ENCODE measurements around the gene RASGRP1. TPM values are rescaled to one million over a fixed set of nuclear protein-coding genes. Genes with fewer than 3 reads are reported as not detected.

The RASGRP1 gene
- total RNA-seq, 1 donor from 2014 or later: 0.20 TPM

DNA sequence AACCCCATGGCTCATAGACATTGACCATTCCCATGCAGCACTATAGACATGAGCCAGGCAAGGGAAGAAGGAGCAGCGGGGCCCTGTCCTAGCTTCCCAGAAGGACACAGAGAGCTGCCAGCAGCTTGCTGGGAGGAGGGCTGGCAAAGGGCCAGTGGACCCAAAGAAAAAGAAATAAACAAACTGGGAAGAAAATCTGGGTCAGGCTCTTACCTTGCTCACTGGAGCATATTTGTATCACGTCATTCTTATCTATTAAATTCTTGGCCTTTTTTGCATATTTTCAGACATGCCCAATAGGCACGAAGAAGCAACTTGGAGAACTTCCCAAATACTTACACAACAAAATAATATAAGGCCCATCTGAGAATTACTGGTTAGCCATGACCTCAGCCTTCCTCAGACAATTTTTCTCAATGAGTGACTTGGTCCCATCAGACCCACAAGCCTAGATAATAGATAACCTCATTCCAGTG lies 28.4 kb downstream of the RASGRP1 start:
- no peak for DNase-seq (ENCODE audit: low read depth, low spot score)

DNA sequence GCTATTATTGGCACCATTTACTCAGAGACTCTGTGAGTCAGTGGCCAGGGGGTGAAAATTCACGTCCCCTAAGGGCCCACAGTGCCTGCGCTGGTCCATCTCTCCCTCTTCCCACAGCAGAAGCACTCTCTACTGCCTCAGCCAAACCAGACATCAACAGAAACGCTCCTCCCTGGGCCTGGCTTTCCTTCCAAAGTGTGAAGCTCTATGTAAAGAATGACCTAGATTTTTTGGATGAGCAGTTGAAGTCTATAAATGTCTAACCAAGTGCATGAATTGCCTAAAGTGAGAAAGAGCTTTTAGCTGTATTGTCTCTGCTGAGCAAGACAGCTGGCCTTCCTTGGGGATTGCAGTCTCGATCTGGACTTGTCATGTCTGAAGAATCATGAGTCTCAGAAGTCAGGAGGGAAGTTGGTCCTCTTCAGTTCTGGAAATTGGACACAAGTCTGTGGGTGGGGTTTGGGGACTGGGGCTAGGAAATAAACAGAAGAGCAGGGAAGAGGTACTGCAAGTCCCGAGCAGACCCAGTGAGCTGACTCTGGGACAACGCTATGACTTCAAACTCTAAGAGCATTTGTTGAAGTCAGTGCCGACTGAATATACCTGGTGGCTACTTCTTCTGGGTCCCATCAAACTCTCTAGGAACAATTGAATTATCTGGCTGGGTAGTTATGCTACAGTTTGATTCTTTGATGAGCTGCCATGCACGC lies 29.0 kb downstream of the RASGRP1 start:
- no peak for DNase-seq (ENCODE audit: low read depth, low spot score)

GRCh38 chr15:38534691-38535090 lies 29.9 kb downstream of the RASGRP1 start:
- no peak for DNase-seq (ENCODE audit: low read depth, low spot score)

GRCh38 chr15:38533926-38534325 lies 30.7 kb downstream of the RASGRP1 start:
- DNase-seq (ENCODE audit: low read depth, low spot score): no peak

DNA sequence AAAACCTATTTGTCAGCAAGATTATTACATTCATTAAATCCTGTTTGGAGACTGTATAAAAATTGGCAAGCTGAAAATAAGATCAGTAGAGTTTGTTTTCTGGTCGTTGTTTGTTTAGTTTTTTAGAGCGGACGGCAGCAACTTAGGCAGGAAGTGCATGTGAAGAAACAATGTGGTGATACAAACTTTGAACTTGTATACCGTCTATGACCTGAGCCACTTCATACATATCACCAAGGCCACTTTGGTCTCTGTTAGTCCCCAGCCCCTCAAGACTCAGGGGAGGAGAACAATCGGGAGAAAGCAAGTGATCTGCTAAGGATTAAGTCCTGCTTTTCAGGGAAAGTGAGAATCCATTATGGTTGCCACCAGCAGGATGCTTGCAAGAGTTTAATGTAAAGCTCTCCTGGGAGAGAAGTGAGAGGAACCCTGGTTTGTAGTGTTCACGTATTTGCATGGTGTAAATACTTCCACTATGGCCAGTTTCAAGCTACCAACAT lies 31.1 kb downstream of the RASGRP1 start:
- no peak for DNase-seq (ENCODE audit: low read depth, low spot score)

DNA sequence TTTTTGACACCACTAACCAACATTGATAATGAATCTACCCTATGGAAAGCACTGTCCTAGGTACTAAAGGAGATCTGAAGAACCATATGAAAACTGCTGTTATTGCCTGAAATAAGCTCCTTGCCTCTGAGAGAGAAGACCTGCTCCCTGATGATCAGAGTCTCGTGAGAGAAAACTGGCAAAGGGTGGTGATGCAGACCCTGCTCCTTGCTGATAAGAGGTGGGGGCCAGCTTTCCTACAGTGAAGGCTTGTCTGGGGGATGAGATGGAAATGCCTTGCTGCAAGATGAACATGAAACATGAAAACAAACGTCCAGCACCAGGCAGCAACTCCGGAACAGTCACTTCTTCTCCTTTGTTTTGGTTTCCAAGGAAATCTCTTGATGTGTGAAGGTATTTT lies 31.9 kb downstream of the RASGRP1 start:
- no peak for DNase-seq (ENCODE audit: low read depth, low spot score)

GRCh38 chr15:38531509-38531908 lies 33.1 kb downstream of the RASGRP1 start:
- no peak for DNase-seq (ENCODE audit: low read depth, low spot score)

- no peak for DNase-seq (ENCODE audit: low read depth, low spot score)
These were observed 34.5 kb downstream of the RASGRP1 start for GRCh38 chr15:38530113-38530512.

DNA sequence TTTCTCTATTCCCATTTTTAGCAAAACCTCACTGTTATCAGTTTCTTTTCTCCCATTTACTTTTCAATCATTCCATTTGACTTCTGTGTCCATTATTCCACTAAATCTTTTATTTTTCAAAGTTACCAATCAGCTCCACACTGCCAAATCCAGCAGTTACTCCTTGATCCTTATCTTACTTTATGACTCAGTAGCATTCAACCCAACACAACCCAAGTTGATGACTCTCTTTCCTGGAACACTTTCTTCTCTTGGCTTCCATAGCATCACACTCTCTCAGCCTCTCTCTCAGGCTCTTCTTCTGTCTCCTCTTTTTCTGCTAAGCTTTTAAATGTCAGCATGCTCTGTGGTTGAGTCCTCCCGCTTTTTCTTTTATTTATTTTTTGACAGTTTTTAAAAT lies 36.3 kb downstream of the RASGRP1 start:
- no peak for DNase-seq (ENCODE audit: low read depth, low spot score)

DNA sequence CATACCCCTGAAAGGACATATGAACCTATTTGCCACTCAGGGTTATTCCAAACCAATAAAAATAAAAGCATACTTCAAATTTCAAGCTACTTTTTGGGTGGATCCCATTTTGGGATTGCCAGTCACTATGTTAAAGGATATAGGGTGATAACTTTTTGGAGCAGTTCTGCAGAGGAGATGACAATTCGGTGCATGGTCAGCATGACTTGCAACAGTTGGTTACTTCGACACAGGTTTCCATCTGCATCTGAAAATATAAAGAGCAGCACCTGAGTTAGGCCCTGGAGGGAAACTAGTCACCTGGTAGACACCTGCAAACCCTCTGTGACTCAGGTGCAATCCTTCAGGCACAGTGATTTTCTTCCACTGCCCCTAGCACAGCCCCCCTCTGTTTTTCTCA lies 38.5 kb downstream of the RASGRP1 start:
- no peak for DNase-seq (ENCODE audit: low read depth, low spot score)

GRCh38 chr15:38525489-38525888 lies 39.1 kb downstream of the RASGRP1 start:
- DNase-seq (ENCODE audit: low read depth, low spot score): no peak

GRCh38 chr15:38524156-38524555 lies 40.5 kb downstream of the RASGRP1 start:
- no peak for DNase-seq (ENCODE audit: low read depth, low spot score)

DNA sequence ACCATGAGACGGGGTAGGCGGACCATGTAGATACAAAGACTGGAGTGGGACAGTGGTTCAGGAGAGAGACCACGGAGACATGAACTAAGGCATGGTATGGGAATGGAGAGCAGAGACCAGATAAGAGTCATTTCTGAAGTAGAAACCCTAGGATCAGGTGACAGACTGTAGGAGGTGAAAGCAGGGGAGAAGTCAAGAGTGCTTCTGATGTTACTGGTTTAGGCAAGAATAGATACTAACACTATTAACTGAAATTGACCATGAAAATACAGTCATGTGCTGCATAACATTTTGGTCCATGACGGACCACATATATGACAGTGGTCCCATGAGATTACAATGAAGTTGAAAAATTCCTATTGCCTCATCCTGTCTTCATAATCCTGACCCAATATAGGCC lies 41.7 kb downstream of the RASGRP1 start:
- no peak for DNase-seq (ENCODE audit: low read depth, low spot score)

- no peak for DNase-seq (ENCODE audit: low read depth, low spot score)
These were observed 43.3 kb downstream of the RASGRP1 start for GRCh38 chr15:38521316-38521715.

DNA sequence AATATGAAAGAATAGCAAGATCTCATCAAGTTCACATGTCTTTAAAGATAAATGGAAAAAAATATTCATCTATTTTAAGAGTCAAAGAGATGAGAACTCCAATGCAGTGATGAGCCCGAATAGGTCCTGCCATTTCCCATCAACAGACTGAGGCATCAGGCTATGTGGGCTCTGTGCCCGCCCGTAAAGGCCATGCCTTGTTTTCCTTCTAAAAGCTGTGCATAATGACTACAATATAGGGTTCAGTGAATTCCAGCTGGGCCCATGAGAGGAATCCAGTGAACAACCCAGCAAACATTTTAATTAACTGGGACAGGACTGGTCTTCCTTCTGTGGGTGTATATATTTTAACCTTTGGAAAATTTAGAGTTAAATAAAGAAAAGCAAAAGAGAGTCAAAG lies 44.6 kb downstream of the RASGRP1 start:
- DNase-seq (ENCODE audit: low read depth, low spot score): no peak

DNA sequence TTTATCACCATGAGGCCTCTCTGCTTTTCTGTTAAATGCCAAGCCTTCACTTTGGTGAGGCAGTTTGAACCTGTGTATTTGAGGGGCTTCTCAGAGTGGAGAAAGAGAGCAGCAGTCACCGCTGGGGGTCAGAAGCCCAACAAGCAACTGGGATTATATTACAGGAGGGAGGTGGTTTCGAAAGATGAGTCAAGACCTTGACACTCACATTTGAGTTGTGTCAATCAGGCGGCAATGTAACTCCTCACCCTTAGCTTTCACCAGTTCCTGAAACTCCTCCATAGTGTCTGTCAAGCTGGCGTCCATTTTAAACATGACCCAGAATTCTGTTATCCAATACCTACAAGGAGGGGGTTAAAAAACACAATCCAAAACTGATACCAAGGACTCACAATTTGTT lies 46.5 kb downstream of the RASGRP1 start:
- DNase-seq (ENCODE audit: low read depth, low spot score): no peak

- DNase-seq (ENCODE audit: low read depth, low spot score): no peak
These were observed 47.2 kb downstream of the RASGRP1 start for GRCh38 chr15:38517312-38517975.

DNA sequence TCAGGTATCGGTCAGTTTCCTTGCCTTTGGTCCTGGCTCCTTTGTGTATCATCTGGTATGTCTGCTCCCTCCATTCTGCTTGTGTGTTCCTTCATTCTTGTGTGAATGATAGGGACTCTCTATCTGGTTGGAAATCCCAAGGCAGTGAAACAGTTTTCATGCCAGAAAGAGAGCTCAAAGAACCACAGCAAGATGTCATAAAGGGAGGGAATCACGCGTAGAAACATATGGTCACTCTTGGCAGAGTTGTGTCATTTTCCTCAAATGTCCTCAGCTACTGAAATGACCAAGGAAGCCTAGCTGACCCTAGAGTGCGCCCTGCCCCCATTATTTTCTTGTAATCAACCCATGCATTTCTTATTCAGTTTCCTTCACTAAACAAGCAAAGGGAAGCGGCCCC lies 48.0 kb downstream of the RASGRP1 start:
- DNase-seq (ENCODE audit: low read depth, low spot score): no peak

DNA sequence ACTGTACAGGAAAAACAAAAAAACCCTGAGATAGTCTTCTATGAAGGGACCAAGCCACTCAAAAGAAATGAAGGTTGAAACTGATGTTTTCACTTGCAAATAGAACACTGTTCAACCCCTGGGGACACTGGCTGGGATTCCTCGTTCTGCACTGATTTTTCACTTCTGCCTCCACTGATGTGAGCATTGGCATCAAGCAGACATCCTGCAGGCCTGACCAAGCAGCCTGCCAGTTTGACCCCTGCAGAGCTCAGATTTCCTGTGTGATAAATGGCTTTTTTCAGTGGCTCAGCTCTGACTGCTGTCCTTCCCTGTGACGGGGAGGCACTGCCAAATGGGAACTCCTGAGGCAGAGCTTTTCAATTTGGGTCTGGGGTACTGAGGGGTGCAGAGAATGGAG lies 50.0 kb downstream of the RASGRP1 start:
- DNase-seq (ENCODE audit: low read depth, low spot score): no peak

GRCh38 chr15:38512901-38513300 lies 51.7 kb downstream of the RASGRP1 start:
- DNase-seq (ENCODE audit: low read depth, low spot score): no peak

DNA sequence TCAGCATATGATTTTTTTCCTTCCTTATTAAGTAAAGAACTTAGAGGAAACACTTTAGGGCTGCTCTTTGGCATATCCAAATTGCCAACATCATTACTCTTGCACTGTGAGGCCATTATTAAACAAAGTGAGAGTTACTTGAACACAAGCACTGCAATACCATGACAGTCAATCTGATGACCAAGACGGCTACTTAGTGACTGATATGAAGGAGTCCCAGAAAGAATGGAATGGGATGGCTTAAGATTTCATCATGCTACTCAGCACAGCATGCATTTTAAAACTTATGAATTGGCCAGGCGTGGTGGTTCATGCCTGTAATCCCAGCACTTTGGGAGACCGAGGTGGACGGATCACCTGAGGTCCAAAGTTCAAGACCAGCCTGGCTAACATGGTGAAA lies 55.5 kb downstream of the RASGRP1 start:
- DNase-seq (ENCODE audit: low read depth, low spot score): no peak

DNA sequence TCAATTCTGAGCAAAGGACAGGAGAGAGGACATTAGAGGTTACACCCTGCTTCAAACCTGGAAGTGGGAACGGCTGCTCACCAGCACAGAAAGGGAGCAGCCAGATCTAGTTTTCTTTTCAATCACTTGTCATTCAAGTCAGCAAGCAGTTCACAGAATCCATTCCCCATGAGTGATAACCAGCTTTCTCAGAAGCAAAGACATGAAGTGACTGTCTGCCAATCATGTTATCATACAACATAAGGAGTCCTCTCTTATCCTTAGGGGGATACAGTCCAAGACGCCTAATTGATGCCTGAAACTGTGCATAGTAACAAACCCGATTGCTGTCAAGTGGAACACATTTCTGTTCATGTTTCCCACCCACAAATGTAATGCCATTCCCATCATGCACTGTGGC lies 56.0 kb downstream of the RASGRP1 start:
- DNase-seq (ENCODE audit: low read depth, low spot score): no peak

DNA sequence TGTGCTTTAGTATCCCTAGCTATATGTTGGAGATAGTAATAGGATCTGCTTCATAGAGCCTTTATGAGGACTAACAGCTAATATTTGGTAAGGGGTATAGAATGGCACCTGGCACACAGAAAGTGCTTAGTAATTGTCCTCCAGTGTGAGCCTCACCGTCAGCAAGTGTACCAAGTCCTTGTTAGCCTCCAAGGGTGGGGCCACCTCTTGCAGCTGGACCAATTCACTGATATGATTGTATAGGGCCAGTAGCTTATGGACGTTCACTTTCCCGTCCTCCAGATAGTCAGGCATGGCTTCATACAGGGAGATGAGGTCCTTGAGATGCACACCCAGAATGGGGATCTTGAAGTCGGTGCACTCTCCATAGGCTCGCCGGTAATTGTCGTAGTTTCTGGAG lies 57.0 kb downstream of the RASGRP1 start:
- no peak for DNase-seq (ENCODE audit: low read depth, low spot score)

Measured in pulmonary artery endothelial cell (primary cell).